GM21529 (cell line): ENCODE data around the gene DHDH.
A peak's percentile ranks its signal among the peaks of the same experiment; 100 is the strongest.

ENCODE experiments used
- ATAC-seq: cut with Tn5 transposase; IDR thresholded peaks from one replicate; pipeline ENCODE4 v1.9.1; 2021; ENCODE audit not compliant: unreplicated experiment

The DHDH gene

DNA sequence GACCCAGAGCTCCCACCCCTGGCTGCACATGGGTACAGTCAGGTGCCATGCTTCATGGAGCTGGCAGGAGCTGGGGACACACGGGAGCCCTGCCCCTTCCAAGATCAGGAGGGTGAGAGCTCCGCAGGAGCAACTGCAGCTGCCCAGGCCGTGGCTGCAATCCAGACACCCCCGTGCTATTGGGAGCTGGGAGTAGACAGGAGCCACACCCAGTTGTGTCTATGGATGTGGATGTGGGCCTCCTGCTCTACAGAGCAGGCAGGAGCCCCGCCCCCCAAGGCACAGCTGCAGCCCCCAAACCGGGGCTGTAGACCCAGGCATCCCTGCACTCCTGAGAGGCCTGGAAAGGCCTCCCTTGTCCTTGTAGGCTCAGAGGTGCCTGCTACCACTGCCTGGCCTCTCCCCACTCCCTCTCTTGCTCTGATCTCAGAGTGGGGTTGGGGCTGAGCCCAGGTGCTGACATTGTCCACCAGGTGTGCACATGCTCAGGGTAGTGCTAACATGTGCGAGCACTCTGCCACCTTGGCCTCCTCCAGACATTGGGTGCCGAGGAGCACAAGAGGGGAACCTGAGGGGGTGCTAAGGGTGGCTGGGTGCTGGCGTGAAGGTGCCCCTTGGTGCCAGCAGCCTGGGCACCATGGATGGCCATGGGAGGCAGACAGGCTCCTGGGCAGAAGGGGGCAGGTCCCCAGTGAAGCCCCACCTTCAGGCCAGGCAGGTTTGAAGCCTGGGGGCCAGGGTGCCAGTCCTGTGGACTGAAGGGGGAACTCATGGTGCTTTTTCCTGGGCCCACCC, 13.2 kb downstream of the DHDH start:
- ATAC-seq, result no peak

DNA sequence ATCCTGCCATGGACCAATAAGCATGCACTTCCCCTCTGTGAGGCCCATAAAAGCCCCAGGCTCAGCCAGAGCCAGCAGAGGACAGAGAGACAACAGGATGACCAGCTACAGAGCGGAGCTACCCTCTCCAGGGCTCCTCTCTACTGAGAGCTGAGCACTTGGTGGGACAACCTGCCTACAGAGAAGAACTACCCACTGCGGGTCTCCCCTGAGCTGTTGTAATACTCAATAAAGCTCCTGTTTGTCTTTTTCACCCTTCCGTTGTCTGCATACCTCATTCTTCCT, 13.7 kb downstream of the DHDH start:
- ATAC-seq, result no peak

DNA sequence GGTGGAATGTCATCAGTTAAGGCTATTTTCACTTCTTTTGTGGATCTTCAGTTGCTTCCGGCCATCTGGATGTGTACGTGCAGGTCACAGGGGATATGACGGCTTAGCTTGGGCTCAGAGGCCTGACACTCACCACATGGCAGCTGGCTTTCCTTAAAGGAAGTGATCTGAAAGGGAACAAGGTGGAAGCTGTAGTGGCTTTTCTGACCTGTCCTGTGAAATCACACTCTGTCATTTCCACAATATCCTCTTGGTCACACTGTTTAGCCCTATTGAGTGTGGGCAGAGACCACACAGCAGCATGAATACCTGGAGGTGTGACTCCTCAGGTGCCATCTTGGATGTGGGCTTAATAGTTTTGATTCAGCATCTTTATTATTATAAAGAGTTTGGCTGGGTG, 16.7 kb downstream of the DHDH start:
- ATAC-seq, result no peak

DNA sequence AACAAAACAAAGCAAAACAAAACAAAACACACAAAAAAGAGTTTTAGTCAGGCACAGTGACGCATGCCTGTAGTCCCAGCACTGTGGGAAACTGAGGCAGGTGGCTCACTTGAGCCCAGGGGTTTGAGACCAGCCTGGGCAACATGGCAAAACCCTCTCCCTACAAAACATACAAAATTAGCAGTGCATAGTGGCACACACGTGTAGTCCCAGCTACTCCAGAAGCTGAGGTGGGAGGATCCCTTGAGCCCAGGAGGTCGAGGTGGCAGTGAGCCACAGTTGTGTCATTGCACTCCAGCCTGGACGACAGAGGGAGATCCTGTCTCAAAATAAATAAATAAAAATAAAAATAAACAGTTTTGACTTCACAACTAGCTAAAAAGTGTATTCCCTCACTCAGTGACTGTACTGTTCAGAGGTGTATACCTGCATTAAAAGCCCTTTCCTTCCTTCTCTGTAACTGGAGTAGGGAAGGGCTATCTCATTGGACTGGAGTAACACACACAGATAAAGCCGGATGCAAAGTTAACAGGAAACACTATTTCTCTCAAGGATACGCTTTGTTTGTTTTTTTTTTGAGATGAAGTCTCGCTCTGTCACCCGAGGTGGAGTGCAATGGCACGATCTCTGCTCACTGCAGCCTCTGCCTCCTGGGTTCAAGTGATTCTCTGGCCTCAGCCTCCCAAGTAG, 17.5 kb downstream of the DHDH start:
- ATAC-seq, result no peak

DNA sequence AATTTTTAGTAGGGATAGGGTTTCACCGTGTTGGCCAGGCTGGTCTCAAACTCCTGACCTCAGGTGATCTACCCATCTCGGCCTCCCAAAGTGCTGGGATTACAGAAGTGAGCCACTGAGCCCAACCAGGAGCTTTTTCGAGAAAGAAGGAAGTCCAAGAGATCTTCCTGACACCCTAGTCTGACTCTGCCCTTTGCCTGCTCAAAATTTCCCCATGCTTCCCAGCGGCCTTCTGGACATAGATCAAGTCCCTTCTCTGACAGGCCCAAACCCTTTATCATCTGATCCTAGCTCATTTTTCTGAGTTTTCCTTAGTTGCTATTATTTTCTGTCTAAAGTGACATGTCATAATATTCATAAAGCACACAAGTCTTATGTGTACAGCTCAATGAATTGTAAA, 19.6 kb downstream of the DHDH start:
- ATAC-seq, result no peak

DNA sequence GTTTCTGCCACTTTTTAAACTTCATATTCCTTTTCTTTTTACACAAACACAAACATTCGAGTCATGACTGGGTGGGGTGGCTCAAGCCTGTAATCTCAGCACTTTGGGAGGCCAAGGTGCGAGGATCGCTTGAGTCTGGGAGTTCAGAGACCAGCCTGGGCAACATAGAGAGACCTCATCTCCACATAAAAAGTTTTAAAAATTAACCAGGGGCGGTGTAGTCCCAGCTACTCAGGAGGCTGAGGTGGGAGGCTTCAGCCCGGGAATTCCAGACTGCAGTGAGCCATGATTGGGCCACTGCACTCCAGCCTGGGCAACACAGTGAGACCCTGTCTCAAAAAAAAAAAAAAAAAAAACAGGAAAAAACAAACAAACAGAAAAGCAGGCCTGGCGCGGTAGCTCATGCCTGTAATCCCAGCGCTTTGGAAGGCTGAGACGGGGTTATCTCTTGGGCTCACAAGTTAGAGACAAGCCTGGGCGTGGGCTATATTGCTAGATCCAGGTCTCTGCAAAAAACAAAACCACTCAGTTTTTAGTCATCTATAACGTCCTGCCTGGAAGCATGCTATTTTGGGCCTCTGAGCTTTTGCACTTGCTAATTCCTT, 20.6 kb downstream of the DHDH start:
- ATAC-seq, result no peak

DNA sequence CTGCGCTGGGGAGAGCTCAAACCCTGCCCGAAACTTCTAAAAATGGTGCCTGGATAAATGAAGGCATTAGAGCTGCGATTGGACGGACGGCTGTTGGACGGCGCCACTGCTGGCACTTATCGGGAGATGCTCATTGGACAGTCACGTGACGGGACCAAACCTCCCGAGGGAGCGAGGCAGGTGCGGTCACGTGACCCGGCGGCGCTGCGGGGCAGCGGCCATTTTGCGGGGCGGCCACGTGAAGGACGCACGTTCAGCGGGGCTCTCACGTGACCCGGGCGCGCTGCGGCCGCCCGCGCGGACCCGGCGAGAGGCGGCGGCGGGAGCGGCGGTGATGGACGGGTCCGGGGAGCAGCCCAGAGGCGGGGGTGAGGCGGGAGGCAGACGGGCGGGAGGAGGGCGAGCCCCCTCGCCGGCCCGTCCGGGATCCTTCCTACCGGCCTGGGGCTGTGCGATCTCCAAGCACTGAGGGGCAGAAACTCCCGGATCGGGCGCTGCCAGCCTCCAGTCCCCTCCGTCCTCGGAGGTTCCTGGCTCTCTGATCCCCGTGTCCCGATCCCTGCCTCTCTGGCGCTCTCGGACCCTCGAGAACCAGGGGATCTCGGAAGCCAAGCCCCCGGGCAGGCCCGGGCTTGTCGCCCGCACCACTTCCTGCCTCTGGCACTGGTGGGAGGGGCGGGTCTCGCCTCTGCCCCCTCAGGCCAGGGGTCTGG, 21.3 kb downstream of the DHDH start, which contains the start of gene BAX:
Gene BAX (plus strand): TSS at position 281 of the 713 bp plus-strand sequence. CDS start 54 bp downstream, at position 335.
- ATAC-seq, result peak; percentile 82

DNA sequence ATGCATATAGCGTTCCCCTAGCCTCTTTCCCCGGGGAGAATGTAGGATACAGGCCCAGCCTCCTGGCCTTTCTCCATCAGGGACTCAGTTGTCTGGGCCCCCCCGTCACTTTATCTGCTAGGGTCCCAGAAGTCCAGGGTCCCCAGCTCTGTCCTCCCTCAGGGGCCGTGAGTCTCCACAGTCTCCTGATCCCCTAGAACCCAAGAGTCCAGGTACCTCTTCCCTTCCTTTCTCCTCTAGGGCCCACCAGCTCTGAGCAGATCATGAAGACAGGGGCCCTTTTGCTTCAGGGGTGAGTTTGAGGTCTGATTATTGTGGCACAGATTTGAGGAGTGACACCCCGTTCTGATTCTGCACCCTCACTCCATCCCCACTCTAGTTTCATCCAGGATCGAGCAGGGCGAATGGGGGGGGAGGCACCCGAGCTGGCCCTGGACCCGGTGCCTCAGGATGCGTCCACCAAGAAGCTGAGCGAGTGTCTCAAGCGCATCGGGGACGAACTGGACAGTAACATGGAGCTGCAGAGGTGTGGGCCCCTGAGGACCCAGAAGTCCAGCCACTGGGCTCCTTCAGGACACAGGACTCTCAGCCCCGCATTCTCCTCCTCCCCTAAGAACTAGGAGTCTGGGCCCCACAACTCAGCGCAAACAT, 21.9 kb downstream of the DHDH start:
- ATAC-seq, result no peak

DNA sequence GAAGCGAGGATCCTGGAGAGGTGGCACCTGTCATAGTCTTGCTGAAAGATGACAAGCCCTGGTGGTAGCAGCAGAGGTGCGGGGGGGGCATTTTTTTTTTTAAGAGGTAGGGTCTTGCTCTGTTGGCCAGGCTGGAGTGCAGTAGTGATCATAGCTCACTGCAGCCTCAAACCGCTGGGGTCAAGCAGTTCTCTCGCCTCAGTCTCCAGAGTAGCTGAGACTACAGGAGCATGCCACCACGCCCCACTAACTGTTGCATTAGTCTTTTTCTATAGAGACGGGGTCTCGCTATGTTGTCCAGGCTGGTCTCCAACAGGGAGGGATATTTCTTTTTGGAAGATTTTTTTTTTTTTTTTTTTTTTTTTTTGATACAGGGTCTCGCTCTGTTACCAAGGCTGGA, 24.5 kb downstream of the DHDH start:
- no peak for ATAC-seq

DNA sequence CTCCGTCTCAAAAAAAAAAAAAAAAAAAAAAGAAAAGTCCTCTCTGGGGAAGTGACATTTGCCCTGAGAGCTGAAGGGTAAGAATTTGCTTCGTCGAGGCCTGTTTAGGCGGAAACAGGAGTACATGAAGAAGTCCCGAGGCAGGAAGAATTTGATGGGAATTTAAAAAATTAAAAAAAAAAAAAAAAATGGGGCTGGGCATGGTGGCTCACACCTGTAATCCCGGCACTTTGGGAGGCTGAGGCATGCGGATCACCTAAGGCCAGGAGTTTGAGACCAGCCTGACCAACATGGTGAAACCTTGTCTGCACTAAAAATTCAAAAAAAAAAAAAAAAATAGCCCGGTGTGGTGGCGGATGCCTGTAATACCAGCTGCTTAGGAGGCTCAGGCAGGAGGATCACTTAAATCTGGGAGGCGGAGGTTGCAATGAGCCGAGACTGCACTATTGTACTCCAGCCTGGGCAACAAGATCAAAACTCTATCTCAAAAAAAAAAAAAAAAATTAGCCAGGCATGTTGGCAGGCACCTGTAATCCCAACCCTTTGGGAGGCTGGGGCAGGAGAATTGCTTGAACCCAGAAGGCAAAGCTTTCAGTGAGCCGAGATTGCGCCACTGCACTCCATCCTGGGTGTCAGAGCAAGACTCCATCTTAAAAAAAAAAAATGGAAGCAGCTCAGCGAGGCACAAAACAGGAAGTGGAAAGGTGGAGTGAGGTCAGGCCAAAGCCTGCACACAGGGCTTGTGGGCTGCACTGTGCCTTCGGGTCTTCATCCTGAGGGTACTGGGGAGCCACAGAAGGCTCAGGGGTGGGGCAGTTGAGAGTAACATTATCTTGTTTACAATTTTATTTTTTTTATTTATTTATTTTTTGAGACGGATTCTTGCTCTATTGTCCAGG, 26.1 kb downstream of the DHDH start:
- no peak for ATAC-seq

DNA sequence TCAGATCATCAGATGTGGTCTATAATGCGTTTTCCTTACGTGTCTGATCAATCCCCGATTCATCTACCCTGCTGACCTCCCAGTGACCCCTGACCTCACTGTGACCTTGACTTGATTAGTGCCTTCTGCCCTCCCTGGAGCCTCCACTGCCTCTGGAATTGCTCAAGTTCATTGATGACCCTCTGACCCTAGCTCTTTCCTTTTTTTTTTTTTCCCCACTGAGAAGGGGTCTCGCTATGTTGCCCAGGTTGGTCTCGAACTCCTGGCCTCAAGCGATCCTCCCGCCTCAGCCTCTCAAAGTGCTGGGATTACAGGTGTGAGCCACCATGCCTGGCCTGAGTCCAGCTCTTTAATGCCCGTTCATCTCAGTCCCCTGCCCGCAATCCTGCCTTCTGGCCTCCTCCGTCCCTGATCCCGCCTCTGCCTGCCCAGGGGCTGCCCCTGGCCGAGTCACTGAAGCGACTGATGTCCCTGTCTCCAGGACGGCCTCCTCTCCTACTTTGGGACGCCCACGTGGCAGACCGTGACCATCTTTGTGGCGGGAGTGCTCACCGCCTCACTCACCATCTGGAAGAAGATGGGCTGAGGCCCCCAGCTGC, 27.7 kb downstream of the DHDH start:
- no peak for ATAC-seq

DNA sequence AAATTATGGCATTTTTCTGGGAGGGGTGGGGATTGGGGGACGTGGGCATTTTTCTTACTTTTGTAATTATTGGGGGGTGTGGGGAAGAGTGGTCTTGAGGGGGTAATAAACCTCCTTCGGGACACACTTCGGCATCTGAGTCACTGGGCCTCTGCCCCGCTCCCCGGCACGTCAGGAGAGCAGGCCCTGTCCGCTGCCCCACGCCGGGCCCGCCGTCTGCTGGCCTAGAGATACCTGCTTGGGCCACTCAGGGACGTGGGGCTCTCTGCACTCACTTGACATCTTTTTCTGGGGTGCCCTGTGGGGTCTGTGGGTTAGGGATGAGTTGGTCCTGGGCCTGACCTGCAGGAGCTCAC, 28.2 kb downstream of the DHDH start:
- no peak for ATAC-seq

DNA sequence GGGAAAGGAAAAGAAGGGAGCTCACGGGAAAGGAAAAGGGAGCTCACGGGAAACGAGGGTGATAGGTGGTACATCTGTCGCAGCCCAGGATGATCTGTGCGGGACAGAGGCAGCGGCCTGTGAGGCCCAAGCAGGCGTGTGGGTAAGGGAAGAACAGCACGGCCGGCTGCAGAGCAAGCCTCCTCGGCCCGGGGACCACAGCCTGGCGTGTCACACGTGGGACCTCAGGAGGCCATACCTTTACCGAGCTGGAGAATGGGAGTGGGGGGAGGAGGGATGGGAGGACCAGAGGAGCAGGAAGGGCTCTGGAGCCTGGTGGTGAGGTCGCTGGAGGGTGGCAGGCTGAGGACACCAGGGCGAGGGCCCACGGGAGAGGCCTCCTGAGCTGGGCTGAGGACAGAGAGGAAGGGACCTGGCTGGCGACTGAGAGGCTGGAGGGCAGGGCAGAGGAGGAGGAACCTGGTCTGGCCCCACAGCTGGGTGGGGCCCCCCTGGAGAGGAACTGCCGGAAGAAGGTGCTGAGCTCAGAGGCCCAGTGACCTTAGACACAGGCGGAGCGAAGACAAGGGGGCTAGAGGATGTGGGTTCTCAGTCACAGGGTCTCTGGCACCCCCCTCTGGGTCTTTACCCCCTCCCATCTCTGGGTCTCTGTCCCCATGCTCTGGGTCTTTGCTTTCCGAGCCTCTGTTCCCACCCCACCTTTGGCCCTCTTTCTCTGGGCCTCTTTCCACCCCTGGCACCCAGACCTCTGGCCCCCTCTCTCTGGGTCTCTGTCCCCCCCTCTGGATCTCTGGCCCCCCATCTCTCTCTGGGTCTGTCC, 28.7 kb downstream of the DHDH start:
- ATAC-seq, result peak; percentile 44

DNA sequence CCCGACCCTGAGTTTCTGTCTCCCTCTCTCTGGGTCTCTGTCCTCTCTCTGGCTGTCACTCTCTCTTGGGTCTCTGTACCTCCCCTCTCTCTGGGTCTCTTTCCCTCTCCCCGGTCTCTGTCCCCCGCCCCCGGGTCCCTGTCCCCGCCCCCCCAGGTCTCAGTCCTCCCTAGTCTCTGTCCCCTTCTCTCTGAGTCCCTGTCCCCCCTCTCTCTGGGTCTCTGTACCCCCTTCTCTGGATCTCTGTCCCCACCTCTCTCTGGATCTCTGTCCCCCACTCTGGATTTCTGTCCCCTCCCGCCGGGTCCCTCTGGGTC, 29.3 kb downstream of the DHDH start:
- no peak for ATAC-seq

DNA sequence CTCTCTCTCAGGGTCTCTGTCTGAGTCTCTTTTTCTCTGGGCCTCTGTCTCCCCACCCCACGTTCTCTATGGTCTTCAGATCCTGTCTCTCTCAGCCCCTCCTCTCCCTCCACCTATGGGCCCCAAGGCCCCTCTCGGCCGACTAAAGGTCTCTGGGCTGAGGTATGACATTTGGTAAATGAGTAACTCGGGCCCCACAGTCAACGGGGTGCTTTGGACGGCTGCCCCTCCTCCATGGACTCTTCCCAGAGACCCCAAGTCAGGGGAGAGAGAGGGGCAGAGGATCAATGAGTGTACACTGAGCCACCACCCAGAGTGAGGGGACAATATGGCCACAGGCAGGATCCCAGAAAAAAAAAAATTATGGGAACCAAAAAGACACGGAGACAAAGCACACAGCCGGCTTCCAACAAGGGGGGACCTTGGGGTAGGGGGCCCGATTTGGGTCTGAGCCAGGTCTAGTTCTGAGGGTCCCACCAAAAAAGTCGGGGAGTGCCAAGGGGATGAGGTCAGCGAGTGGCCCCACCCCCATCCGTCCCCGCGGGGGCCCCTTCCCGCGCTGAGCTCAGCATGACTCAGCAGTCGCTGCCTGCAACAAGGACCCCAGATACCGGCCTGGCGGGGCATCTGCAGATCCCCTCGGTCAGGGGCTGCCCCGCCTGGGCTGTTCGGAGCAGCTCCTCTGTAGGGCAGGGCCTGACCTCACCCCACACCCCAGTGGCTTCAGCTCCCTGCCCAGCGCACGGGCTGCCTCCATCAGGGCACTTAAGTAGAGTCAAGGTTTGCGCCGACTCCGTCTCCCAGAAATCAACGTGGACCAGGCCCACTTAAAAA, 30.1 kb downstream of the DHDH start:
- no peak for ATAC-seq

DNA sequence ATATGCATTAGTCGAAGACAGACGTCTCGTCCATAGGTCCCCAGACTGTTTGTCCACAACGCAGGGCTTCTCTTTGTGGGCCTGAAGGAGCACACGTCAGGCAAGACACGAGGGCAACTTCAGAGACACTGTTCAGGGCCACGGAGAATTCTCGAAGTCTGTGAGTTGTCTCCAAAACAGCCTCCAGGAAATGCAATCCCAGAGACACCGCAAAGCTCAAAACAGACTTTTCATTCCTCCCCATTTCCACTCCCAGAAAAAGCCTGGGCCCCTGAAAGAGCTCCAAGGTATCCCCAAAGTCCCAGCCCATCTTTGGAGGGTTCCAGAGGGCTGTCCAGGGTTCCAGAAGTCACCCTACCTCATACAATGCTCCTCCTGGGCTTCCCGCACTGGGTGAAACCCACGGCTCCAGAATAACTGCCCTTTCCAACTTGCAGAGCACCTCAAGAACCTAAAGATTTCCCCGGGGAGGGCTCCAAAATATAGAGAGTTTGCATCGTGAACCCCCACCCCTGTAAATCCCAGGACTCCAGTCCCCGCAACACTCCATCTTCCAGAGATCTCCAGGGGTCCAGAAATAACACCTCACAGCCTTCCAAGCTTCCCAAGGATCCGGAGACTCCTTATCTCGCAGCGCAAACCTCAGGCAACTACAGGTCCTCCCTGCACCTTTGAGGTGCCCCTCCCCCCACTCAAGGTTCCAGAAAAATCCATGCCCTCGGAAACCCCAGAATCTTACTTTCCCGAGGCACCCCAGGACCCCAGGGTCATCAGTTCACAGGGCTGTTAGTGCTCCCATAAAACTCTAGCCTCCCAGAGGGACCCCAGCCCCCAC, 30.9 kb downstream of the DHDH start:
- ATAC-seq, result no peak

DNA sequence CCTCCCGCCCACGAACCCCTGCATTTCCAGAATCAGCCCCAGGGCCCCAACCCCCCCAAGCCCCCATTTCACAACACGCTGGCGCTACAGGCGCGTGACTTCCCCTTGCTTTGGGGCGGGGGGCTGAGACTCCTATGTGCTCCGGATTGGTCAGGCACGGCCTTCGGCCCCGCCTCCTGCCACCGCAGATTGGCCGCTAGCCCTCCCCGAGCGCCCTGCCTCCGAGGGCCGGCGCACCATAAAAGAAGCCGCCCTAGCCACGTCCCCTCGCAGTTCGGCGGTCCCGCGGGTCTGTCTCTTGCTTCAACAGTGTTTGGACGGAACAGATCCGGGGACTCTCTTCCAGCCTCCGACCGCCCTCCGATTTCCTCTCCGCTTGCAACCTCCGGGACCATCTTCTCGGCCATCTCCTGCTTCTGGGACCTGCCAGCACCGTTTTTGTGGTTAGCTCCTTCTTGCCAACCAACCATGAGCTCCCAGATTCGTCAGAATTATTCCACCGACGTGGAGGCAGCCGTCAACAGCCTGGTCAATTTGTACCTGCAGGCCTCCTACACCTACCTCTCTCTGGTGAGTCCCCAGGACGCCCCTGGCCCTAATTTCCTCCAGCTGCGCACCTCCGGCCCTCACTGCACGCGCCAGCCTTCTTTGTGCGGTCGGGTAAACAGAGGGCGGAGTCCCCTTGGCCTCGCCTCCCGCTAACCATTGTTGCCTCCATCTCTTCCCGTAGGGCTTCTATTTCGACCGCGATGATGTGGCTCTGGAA, 31.7 kb downstream of the DHDH start, which contains the start of gene FTL:
Gene FTL (plus strand): TSS at position 270 of the 766 bp plus-strand sequence. CDS start 199 bp downstream, at position 469.
- ATAC-seq, result peak; percentile 48
